ENCODE results near the gene MTSS2. TPM values are rescaled to one million over a fixed set of nuclear protein-coding genes. Genes with fewer than 3 reads are reported as not detected.

MTSS2 gene
- total and polyA plus RNA-seq, 2 of the 4 experiments (the other 2 are of a cell fraction), result 9.1 to 86.2 TPM

DNA sequence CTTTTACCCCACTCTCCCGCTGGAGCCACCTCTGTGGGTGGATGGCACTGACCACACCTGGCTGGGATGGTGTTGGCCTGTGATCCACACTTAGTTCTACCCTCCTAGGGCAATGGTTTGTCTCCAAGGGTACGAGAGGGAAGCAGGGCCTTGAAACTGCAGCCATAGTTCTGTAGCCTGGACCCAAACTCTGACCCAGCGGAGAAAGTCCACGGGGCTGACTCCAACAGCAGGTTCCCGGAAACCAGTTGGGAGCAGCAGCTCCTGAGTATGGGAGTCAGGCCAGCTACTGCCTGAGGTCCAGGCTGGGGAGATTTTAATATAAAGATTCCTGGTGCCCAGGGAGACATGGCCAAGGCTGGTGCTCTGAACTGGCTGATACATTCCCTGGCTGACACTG, 23.6 kb upstream of the MTSS2 start (continued):
- TF ChIP-seq, protein P1, sequence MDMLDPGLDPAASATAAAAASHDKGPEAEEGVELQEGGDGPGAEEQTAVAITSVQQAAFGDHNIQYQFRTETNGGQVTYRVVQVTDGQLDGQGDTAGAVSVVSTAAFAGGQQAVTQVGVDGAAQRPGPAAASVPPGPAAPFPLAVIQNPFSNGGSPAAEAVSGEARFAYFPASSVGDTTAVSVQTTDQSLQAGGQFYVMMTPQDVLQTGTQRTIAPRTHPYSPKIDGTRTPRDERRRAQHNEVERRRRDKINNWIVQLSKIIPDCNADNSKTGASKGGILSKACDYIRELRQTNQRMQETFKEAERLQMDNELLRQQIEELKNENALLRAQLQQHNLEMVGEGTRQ (IDR thresholded peaks at IDR 0.05; ENCODE audit: low read depth, low read length), result no peak
- TF ChIP-seq RFX5 (IDR thresholded peaks at IDR 0.05; ENCODE audit: low read depth, low read length) (no peak), RCOR1 (IDR thresholded peaks at IDR 0.05; ENCODE audit: insufficient replicate concordance, low read length) (no peak), FOS (IDR thresholded peaks at IDR 0.05; ENCODE audit: low read depth, low read length) (no peak)

Data from IMR-90 (cell line).